Skin of body (tissue), 2 donors: ENCODE measurements around the gene NCAPD2. TPM values are rescaled to one million over a fixed set of nuclear protein-coding genes. Genes with fewer than 3 reads are reported as not detected.
"Not testable (repeated sequence)": the region's sequence is repeated elsewhere in the genome, so short reads cannot be mapped to it uniquely, and the experiment has no call there.

ENCODE experiments used
- DNase-seq: peaks from one replicate; lab custom pipeline; 2025; lab: John Stamatoyannopoulos, UW
- total RNA-seq: library from RNA; depleted of rRNA; stranded (reverse); fragments of >200 nt; gene quantifications from one replicate; pipeline ENCODE4 v1.2.3, GENCODE V29; 2014

Gene NCAPD2
- total RNA-seq, 1 donor from 2014 or later: 29.6 TPM

DNA sequence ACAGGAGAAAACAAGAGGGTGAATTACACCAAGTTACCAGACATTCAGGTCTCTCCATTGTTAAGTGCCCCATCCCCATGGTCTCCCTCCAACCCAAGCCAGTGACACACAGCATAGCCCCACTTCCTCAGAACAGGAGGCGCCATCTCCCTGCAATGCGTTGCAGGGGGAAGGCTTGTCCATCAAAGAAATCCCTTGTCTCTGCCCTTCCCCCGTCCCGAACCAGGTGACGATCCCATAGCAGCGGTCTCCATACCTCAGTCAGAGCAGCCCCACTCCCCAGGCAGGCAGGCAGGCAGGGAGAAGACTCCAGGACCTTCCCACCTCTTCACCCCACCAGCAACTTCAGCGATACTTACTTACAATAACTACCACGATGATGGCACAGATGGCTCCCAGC lies 29.4 kb upstream of the NCAPD2 start:
- no peak for DNase-seq

DNA sequence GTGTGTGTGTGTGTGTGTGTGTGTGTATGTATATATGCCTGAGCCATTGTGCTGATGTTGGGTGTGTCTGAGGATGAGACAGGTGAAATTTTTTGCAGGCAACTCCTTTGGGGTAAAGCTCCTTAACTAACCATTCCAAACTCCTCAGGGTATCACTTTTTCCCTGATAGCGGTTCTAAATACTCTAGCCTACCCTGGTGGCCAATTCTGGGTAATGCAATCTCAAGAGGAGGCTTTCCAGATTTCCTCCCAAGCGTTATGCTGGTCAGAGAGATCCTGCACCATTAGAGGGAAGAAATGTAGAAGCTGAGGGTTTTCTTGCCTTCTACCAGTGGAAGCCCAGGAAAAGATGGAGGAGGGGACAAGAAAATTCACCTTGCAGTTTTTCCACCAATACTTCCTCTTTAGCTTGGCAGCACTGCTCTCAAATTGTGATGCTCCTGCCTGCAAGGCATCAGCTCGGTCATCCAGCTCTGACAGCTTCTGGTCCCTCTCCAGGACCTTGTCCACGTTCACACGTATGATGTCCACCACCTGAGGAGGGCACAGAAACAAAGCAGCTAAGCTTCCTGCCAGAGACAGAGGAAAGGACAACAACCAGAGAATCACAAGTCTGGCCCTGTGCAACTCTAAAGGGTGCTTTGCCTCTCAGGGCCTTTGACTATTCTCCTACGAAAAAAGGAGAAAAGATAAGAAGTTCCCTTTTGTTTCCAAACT lies 28.3 kb upstream of the NCAPD2 start:
- peak; percentile 66 for DNase-seq

DNA sequence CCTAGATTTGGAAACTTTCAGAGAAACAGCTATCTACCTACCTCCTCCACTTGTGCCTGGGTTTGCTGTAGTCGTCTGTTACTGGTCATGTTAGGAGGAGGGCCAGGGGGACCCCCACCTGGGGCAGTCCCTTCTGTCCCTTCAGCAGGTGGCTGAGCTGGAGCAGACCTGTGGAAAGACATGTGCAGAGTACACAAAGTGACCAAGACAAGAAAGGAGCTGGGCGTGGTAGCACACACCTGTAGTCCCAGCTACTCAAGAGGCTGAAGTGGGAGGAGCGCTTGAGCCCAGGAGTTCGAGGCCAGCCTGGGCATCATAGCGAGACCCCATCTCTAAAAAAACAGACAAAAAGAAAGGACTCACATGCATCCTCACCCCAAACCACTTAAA lies 27.7 kb upstream of the NCAPD2 start:
- no peak for DNase-seq

DNA sequence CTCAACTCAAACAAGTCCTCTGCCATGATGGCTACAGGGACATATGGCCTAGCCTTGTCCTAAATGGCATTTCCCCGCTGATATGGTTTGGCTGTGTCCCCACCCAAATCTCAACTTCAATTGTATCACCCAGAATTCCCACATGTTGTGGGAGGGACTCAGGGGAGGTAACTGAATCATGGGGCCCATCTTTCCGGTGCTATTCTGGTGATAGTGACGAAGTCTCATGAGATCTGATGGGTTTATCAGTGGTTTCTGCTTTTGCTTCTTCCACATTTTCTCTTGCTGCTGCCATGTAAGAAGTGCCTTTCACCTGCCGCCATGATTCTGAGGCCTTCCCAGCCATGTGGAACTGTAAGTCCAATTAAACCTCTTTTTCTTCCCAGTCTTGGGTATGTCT lies 27.2 kb upstream of the NCAPD2 start:
- DNase-seq: not testable (repeated sequence)

DNA sequence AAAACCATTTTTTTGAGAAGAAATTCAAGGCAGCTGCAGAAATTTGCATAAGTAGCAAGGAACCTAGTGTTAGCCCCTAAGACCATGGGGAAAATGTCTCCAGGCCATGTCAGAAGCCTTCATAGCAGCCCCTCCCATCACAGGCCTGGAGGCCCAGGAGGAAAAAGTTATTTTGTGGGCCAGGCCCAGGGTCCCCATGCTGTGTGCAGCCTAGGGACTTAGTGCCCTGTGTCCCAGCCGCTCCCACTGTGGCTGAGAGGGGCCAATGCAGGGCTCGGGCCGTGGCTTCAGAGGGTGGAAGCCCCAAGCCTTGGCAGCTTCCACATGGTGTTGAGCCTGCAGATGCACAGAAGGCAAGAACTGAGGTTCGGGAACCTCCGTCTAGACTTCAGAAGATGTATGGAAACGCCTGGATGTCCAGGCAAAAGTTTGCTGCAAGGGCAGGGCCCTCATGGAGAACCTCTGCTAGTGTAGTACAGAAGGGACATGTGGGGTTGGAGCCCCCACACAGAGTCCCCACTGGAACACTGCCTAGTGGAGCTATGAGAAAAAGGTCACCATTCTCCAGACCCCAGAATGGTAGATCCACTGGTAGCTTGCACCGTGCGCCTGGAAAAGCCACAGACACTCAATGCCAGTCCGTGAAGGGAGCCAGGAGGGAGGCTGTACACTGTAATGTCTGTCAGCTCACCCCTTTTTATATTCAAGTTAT lies 26.2 kb upstream of the NCAPD2 start:
- DNase-seq: not testable (repeated sequence)

DNA sequence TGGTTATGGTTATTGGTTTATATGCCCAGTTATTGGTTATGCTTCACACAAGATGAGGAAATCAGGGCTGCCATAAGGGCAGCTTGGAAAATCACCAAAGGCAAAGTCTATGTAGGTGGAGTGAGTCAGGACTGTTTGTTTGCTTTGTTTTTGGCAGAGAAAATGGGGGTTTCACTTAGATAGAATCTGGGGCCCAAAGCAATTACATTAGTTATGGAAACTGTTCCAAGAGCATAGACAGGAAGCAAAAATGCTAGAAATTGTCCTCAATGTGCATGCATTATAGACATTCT lies 25.7 kb upstream of the NCAPD2 start:
- no peak for DNase-seq

DNA sequence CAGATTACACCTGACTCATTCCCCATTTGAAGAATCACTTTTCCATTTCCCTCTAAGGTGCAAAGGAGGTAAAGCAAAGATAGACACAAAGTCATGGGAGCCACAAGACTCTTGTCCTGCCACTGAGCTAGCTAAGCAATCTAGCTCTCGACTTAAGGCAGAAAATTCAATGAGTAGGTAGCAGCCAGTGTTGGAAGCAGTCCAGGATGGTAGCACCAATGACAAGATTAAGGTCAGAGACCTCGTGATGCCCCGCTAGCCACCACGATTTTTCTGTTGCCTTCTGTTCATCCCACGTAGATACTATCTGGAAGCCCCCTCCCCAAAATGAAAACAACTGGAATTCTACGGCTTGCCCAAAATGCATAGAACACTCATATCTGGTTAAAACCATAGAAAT lies 24.8 kb upstream of the NCAPD2 start:
- DNase-seq: no peak

DNA sequence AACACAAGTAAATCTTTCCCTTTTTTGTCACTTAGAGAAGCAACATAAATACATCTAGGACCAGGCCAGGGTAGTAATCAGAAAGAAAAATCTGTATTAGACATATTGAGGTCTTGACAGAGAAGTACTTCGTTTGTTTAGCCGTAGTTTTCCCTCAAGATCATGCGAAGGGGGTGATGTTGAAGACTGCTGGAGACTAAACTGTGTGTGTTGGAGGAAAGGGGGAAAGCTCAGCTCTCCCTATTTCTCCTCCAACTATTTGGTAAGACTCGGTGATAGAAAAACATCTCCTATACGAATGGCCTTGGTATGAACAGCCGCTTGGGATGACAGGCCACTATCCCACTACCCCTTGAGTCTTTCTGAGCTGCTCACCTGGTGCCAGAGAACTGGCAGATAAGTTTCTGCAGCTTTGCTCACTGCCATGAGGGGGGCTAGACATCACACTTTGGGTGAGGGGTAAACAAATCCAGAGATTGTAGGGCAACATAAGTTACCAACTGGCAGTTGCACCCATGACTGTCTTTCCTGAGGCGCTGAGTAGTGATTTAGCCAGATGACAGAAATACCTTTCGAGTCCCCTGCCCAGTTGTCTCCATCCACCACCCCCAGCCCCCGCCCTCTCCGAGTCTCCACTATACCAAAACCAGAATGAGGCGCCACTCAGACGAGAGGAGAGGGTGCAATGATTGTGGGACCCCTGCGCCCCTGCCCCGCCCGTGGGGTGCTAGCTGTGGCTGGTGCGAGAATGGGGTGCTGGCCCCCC lies 24.1 kb upstream of the NCAPD2 start:
- no peak for DNase-seq

DNA sequence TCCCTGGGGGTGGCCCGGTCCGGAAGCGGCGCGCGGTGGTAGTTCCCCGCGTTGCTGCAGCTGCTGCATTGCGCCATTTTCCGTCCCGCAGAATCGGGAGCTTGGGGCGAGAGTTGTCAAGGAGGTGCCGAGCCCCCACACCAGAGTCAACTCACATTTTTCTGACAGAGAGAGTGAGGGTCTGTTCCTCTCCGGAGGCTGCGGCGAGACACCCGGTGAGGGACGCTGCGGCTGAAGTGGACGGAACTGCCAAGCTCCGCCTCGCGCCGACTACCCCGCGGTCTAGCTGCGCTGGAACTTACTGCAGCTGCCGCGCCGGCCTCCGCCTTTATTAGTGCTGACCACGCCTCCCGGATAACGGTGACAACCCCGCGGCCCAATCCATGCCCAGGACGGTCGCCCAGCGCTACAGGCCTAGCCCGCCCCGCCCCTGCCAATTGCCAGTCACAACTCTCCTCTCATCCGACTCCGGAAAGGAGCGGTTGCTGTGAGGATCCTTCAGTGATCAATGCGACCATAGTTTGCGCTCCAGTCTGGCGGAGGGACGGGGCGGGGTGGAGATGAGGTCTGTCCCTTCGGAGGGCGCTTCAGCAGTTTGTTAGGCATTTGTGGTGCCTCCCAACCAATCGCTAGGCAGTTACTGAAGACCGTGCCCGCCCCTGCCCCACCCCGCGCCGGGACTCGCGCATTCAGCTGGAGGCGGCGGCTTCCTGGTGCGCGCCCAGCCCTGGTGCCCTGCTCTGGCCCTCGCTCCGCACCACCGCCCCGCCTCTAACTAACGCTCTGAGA lies 23.3 kb upstream of the NCAPD2 start, which contains the start of gene VAMP1:
TSS of gene VAMP1 (minus strand) at position 303 of the 789 bp plus-strand sequence. CDS start at position 157, 146 bp downstream.
- peak; percentile 97 for DNase-seq

DNA sequence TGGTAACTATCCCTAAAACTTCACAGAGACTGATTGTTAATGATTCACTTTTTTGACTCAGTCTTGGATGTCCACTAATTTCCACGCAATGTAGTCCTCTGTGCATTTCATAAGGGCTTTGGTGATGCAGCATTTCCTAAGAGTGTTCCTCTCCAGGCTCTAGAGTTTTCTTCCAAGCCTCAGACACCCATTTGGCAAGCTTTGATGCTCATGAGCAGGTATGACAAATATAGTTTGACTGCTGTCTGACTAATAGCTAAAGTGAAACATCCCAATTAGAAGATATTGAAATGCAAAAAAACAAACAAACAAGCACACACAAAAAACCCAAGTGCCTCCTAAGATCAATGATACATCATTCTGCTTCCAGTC lies 21.9 kb upstream of the NCAPD2 start:
- no peak for DNase-seq

DNA sequence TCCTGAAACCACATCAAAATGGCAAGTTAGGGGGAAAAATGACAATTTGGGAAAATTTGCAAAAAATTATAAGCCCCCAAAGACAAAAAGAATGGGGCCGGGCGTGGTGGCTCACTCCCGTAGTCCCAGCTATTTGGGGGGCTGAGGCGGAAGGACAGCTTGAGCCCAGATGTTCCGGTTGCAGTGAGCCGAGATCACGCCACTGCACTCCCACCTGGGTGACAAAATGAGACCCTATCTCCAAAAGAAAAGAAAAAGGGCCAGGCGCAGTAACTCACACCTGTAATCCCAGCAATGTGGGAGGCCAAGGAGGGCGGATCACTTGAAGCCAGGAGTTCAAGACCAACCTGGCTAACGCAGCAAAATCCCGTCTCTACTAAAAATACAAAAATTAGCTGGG lies 21.4 kb upstream of the NCAPD2 start:
- no peak for DNase-seq

DNA sequence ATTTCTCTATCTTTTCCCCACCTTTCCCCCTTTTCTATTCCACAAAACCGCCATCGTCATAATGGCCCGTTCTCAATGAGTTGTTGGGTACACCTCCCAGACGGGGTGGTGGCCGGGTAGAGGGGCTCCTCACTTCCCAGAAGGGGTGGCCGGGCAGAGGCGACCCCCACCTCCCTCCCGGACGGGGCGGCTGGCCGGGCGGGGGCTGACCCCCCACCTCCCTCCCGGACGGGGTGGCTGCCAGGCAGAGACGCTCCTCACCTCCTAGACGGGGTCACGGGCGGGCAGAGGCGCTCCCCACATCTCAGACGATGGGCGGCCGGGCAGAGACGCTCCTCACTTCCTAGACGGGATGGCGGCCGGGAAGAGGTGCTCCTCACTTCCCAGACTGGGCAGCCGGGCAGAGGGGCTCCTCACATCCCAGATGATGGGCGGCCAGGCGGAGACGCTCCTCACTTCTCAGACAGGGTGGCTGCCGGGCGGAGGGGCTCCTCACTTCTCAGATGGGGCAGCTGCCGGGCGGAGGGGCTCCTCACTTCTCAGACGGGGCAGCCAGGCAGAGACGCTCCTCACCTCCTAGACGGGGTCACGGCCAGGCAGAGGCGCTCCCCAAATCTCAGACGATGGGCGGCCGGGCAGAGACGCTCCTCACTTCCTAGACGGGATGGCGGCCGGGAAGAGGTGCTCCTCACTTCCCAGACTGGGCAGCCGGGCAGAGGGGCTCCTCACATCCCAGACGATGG lies 18.5 kb upstream of the NCAPD2 start:
- not testable (repeated sequence) for DNase-seq

DNA sequence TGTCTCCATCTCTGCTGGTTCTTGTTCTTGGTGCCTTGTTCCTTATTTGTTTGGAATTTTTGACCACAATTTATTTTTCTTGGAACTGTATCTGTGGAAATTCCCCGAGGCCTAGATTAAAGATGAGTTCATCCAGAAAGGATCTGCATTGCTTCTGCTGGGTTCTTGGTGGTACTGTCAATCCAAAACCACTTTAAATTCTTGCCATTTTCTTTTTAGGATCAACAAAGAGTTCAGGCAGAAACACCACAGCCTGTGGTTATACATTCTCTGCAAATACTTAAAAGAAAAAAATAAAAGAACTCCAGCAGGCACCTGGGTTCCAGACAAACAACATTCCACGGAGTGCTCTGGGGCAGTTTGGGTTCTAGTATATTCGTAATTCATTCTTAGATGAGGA lies 17.4 kb upstream of the NCAPD2 start:
- no peak for DNase-seq

DNA sequence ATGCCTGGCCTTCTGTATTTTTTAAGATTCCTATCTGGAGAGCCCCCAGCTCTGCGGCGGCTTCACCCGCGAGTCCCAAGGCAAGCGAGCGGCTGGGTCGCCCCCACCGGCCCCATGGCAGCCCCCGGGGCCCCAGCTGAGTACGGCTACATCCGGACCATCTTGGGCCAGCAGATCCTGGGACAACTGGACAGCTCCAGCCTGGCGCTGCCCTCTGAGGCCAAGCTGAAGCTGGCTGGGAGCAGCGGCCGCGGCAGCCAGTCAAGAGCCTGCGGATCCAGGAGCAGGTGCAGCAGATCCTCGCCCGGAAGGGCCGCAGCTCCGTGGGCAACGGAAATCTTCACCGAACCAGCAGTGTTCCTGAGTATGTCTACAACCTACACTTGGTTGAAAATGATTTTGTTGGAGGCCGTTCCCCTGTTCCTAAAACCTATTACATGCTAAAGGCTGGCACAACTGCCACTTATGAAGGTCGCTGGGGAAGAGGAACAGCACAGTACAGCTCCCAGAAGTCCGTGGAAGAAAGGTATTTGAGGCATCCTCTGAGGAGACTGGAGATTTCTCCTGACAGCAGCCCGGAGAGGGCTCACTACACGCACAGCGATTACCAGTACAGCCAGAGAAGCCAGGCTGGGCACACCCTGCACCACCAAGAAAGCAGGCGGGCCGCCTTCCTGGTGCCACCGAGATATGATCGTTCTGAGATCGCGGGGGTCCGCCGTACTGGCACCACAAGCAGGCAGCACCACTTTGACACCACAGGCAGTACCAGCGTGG lies 16.1 kb upstream of the NCAPD2 start:
- DNase-seq: not testable (repeated sequence)

DNA sequence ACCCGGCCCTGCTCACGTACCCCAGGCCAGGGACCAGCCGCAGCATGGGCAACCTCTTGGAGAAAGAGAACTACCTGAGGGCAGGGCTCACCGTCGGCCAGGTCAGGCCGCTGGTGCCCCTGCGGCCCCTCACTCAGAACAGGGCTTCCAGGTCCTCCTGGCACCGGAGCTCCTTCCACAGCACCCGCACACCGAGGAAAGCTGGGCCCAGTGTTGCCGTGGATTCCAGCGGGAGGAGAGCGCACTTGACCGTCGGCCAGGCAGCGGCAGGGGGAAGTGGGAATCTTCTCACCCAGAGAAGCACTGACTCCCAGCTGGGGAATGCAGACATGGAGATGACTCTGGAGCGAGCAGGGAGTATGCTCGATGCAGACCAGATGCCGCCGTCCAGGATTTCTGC lies 15.5 kb upstream of the NCAPD2 start:
- no peak for DNase-seq

DNA sequence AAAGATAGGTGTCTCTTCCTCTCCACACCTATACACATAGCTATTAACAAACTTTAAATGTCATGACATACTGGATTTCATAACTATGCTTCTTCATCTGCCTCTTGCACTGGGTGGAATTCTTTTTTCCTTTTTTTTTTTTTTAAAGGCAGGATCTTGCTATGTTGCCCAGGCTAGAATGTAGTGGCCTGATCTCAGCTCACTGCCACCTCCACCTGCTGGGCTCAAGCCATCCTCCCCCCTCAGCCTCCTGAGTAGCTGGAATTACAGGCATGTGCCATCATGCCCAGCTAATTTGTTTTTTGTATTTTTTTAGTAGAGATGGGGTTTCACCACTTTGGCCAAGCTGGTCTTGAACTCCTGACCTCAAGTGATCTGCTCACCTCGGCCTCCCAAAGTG lies 5.7 kb upstream of the NCAPD2 start:
- DNase-seq: no peak

DNA sequence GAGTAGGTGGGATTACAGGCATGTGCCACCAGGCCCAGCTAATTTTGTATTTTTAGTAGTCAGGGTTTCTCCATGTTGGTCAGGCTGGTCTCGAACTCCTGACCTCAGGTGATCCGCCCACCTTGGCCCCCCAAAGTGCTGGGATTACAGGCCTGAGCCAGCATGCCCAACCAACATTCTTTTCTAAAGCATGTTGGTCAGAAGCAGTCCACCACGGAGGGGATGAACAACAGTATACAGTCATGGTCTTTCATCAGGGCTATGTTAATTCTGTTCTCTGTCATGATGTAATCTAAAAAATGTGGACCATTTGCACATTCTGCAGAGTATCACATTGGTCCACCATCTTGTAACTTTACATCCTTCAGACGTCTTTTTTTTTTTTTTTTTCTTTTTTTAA lies 4.5 kb upstream of the NCAPD2 start:
- no peak for DNase-seq

DNA sequence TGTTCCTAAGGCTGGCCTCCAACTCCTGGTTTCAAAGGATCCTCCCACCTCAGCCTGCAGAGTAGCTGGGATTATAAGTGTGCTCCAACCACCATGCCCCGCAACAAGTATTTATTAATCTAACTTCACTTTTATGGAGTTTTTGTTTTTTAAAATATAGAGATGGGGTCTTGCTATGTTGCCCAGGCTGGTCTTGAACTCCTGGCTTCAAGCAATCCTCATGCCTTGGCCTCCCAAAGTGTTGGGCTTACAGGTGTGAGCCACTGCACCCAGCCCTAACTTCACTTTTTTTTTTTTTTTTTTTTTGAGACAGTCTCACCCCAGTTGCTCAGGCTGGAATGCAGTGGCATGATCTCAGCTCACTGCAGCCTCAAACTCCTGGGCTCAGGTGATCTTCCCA lies 3.2 kb upstream of the NCAPD2 start:
- DNase-seq: not testable (repeated sequence)

DNA sequence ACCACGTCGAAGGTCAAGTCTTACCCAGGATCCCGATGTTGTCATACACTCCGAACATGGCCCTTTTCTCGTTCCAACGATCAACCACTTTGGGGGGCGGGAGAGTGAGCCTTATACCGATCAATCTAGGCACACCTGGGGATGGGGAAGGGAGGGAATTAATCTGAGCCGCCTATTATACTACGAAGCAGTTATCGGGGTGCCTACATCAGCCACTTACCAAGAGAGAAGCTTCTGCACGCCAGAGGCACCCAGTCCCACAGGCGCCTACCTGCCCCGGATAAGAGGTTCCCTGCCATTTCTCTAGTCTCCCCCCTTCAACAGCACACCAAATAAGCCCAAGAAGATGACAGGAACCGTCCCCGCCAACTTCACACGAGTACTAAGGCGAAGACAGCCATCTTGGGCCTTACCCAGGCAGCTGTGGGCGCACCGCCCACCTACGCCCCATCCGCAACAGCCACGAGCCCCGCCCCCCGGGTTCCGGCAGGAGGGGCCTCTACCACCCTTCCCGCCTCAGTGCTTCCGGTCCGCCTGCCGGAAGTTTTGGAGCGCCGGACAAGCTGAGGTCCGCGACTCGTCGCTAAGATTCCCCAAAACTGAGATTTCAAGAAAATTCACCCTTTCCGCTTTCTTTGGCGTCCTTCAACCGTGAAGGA lies 935 bp upstream of the NCAPD2 start, which contains the start of gene MRPL51:
TSS of gene MRPL51 (minus strand) at position 425 of the 659 bp plus-strand sequence. CDS start at position 299, 126 bp downstream.
- peak; percentile 91 for DNase-seq
